Measurements from ENCODE around the gene APELA. TPM values are rescaled to one million over a fixed set of nuclear protein-coding genes. Genes with fewer than 3 reads are reported as not detected.

APELA gene, protein sequence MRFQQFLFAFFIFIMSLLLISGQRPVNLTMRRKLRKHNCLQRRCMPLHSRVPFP
- total RNA-seq: not detected in 2 replicates

DNA sequence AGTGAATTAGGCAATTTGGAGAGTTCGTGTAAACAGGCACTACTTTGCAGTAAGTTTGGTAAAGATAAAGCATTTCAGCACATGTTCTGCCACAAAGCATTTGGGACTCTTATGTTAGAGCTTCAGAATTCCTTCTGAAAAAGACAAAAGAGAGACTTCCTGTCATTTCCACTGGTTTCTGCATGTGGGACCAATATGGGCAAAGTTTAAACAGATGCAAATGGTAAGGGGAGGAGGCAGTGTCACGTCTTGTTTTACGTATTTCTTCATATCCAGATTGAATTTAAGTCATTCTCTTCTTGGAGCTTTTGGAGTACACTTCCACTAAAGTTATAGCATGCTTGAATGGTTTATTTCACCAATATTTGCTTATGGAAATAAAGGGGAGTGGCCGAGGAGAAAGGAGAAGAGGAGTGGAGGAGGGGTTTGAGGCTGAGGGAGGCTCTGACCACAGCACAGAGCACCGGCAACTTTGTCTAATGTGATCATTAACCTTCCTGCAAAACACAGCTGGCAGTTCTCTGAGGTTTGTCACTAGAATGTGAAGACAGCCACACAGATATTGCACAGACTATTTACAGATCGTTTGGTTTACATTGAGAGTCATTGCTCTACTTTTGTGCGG, at the start of gene APELA:
TSS of gene APELA (plus strand) at position 479 of the 625 bp plus-strand sequence. CDS start 154 bp downstream, outside the sequence.

Other genes with a start within 250 kb of the APELA start
- gene SMIM31, start 123.0 kb upstream of the APELA start, total RNA-seq: not detected in 2 replicates
- 0.79 and 1.2 TPM in 2 replicates for gene TRIM61, start 100.5 kb downstream of the APELA start, total RNA-seq
- not detected in 2 replicates for gene TRIM60, start 154.8 kb downstream of the APELA start, total RNA-seq
- gene TRIM75, start 176.7 kb downstream of the APELA start, total RNA-seq: not detected in 2 replicates
- 7.8 and 10.0 TPM in 2 replicates for gene TMEM192, start 235.7 kb downstream of the APELA start, total RNA-seq